Naive thymus-derived CD4-positive, alpha-beta T cell (primary cell): ENCODE data around the gene MRPL37. TPM values are rescaled to one million over a fixed set of nuclear protein-coding genes. Genes with fewer than 3 reads are reported as not detected.

ENCODE experiments used
- ATAC-seq: fragments of 150-1000 bp; cut with Tn5 transposase; 2 replicates; pipeline ENCODE4 v1.10.0; 2021; ENCODE audit warnings: mild to moderate bottlenecking, moderate library complexity
- CTCF ChIA-PET: fragments of 350-600 bp; sonication (Branson Sonifier 250); formaldehyde crosslinking; loops from one replicate; lab custom pipeline; 2021; ENCODE audit warnings: antibody characterized with exemption; lab: Charles Lee
- POLR2A ChIA-PET: fragments of 350-600 bp; sonication (Branson Sonifier 250); formaldehyde crosslinking; loops from one replicate; lab custom pipeline; 2021; ENCODE audit warnings: antibody characterized with exemption, inconsistent platforms; lab: Charles Lee
- DNase-seq, 9 donors: peaks; one replicate each; pipeline versions ENCODE4 v3.0.0 to v3.0.0-alpha.2; 2020 to 2022; ENCODE audit warnings: mixed read lengths in 1 of 9
- H3K27ac ChIP-seq: one replicate; pipeline ENCODE4 v1.7.0; 2013; ENCODE audit warnings: mild to moderate bottlenecking, low read depth, low read length, moderate library complexity
- H3K27me3 ChIP-seq, 2 donors: one replicate each; pipeline ENCODE4 v1.7.0; 2013; ENCODE audit warnings: low read length in 2 of 2, mild to moderate bottlenecking in 2 of 2, moderate library complexity in 2 of 2; ENCODE audit not compliant: control insufficient read depth in 2 of 2, insufficient read depth in 2 of 2
- H3K36me3 ChIP-seq, 3 experiments: 1 replicate in 2 of 3; 2 replicates in 1 of 3; pipeline ENCODE4 v1.7.0; 2013; ENCODE audit warnings: low read length in 3 of 3, mild to moderate bottlenecking in 3 of 3, moderate library complexity in 1 of 3; ENCODE audit not compliant: insufficient read depth in 3 of 3, control insufficient read depth in 2 of 3
- H3K4me1 ChIP-seq, 2 donors: one replicate each; pipeline ENCODE4 v1.7.0; 2013; ENCODE audit warnings: low read length in 2 of 2, mild to moderate bottlenecking in 2 of 2, moderate library complexity in 1 of 2; ENCODE audit not compliant: control insufficient read depth in 2 of 2, insufficient read depth in 2 of 2
- H3K4me3 ChIP-seq: 2 replicates; pipeline ENCODE4 v1.7.0; 2013; ENCODE audit warnings: mild to moderate bottlenecking, low read length
- H3K9me3 ChIP-seq, 3 experiments: 1 replicate in 2 of 3; 2 replicates in 1 of 3; pipeline ENCODE4 v1.7.0; 2013; ENCODE audit warnings: low read length in 3 of 3; ENCODE audit not compliant: control insufficient read depth in 2 of 3
- H3K27ac Mint-ChIP-seq, 9 donors: one replicate each; pipeline ENCODE4 v1.8.0; 2020 to 2022; ENCODE audit warnings: mixed read lengths in 9 of 9, mild to moderate bottlenecking in 8 of 9, moderate library complexity in 5 of 9, inconsistent platforms in 2 of 9
- H3K27me3 Mint-ChIP-seq, 5 donors: one replicate each; pipeline ENCODE4 v1.8.0; 2021 to 2022; ENCODE audit warnings: mixed read lengths in 5 of 5, mild to moderate bottlenecking in 1 of 5
- H3K36me3 Mint-ChIP-seq, 5 donors: one replicate each; pipeline ENCODE4 v1.8.0; 2020 to 2022; ENCODE audit warnings: mixed read lengths in 5 of 5, mild to moderate bottlenecking in 3 of 5, inconsistent platforms in 1 of 5
- H3K4me1 Mint-ChIP-seq, 7 donors: one replicate each; pipeline ENCODE4 v1.8.0; 2020 to 2022; ENCODE audit warnings: mixed read lengths in 7 of 7, mild to moderate bottlenecking in 3 of 7, inconsistent platforms in 1 of 7
- H3K4me3 Mint-ChIP-seq, 10 donors: one replicate each; pipeline ENCODE4 v1.8.0; 2020 to 2022; ENCODE audit warnings: mild to moderate bottlenecking in 10 of 10, mixed read lengths in 10 of 10, moderate library complexity in 6 of 10, inconsistent platforms in 2 of 10
- H3K9me3 Mint-ChIP-seq, 11 donors: one replicate each; pipeline ENCODE4 v1.8.0; 2020 to 2022; ENCODE audit warnings: mixed read lengths in 11 of 11, mild to moderate bottlenecking in 4 of 11, inconsistent platforms in 1 of 11, moderate library complexity in 1 of 11
- intact Hi-C, 2 donors: fragments of 100-400 bp; cut with micrococcal nuclease; formaldehyde crosslinking; loops; one replicate each; pipeline ENCODE4 v1.15.1; 2023
- polyA plus RNA-seq, 2 donors: library from polyadenylated mRNA; unstranded; fragments of 300-500 nt; fragmentation: Illumina TruSeq; gene quantifications; one replicate each; pipeline ENCODE4 v1.2.3, GENCODE V29; 2021
- total RNA-seq, 6 experiments: library from RNA in 5 of 6; stranded (reverse) in 5 of 6; gene quantifications; 1 replicate in 5 of 6; 2 replicates in 1 of 6; pipeline ENCODE4 v1.2.3 and lab custom pipeline; 2021 to 2026

MRPL37 gene
- total and polyA plus RNA-seq, 7 experiments from 2014 or later, result 25.4 to 86.7 (median 36.6) TPM

DNA sequence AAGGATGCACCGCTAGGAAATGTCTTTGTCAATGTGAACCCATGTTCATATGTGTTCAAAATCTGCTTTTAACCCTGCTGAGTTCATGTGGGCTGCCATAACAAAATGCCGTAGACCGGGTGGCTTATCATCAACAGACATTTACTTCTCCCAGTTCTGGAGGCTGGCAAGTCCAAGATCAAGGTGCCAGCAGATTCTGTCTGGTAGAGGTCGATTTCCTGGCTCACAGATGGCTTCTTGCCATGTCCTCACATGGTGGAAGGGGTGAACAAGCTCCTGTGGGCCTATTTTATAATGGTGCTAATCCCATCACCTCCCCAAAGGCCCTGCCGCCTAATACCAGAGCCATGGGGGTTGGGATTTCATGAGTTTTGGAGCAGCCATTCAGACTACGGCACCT lies 42.6 kb upstream of the MRPL37 start:
- ATAC-seq (no peak), DNase-seq (no peak)
- intact Hi-C loops, result no loop called here
- H3K36me3 Mint-ChIP-seq, result no peaks in the 10 kb centered on the region
- peaks cover 0 to 2% (median 0%) of the 10 kb centered on the region in 7 donors for H3K4me1 Mint-ChIP-seq
- H3K27ac Mint-ChIP-seq, result no peak overlapping the region
- H3K27me3 Mint-ChIP-seq, result no peaks in the 10 kb centered on the region
- H3K9me3 ChIP-seq, result no peaks in the 10 kb centered on the region
- no peaks in the 10 kb centered on the region for H3K4me1 ChIP-seq
- H3K27ac ChIP-seq, result no peak overlapping the region
- no peak overlapping the region for H3K4me3 Mint-ChIP-seq
- no peaks in the 10 kb centered on the region for H3K36me3 ChIP-seq
- ChIA-PET POLR2A (no interaction called here), CTCF (no interaction called here)
- no peaks in the 10 kb centered on the region for H3K27me3 ChIP-seq
- peaks cover 0 to 2% (median 0%) of the 10 kb centered on the region in 11 donors for H3K9me3 Mint-ChIP-seq
- H3K4me3 ChIP-seq, result no peak overlapping the region

DNA sequence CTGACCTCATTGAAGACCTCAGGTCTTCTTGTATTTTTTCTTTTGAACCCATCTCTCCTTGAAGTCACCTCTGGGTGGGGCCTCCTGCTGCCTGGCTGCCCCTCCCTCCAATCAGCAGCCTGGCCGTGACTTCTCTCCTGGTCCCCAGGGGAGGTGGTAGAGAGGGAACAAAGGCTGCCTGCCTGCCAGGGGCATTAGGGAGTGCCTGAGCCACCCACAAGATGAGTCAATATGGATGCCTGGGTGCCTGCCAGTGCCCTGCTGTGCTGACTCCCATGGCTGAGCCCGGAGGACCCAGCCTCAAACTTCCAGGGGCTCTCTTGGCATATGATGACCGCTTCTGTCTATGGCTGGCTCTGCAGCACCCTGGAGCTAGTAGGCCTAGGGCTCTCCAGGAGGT lies 41.9 kb upstream of the MRPL37 start:
- Mint-ChIP-seq H3K9me3 (peaks cover 0 to 2% (median 0%) of the 10 kb centered on the region in 11 donors), H3K4me1 (peaks cover 0 to 2% (median 0%) of the 10 kb centered on the region in 7 donors), H3K4me3 (no peak overlapping the region), H3K36me3 (no peaks in the 10 kb centered on the region), H3K27me3 (no peaks in the 10 kb centered on the region), H3K27ac (no peak overlapping the region)
- no peaks in the 10 kb centered on the region for H3K27me3 ChIP-seq
- DNase-seq, result no peak
- H3K9me3 ChIP-seq, result no peaks in the 10 kb centered on the region
- H3K27ac ChIP-seq, result no peak overlapping the region
- POLR2A ChIA-PET, result no interaction called here
- intact Hi-C loops, result no loop called here
- no peak overlapping the region for H3K4me3 ChIP-seq
- no peaks in the 10 kb centered on the region for H3K4me1 ChIP-seq
- no peak for ATAC-seq
- CTCF ChIA-PET, result no interaction called here
- no peaks in the 10 kb centered on the region for H3K36me3 ChIP-seq

DNA sequence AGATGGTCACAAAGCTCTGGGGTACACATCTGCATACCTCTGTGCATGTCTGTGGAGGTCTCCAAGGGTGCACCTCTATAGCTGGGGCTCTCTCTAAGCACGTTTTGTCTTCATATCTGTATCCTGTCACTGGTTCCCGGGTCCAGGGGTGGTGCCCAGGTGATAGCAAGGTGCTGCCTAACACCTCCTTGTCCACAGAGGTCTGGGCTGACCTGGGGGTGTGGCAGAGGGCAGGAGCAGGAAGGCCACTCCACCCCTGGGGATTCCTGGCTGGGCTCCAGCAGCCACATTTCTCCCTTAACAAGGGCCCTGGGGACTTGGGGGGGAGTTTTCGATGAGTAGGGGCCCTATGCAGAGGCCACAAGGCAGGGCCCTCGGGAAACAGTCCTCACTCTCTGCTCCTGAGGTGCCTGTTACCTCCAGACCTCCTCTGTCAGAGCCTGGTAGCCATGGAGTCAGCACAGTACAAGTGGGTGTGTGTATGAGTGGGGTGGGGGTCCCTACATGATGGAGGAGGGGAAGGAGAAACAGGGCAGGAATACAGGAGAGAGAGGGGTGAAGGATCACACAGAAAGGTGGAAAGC lies 40.1 kb upstream of the MRPL37 start:
- no peaks in the 10 kb centered on the region for H3K36me3 Mint-ChIP-seq
- H3K4me1 Mint-ChIP-seq, result peaks cover 0 to 2% (median 0%) of the 10 kb centered on the region in 7 donors
- Histone ChIP-seq H3K36me3 (no peaks in the 10 kb centered on the region), H3K27me3 (no peaks in the 10 kb centered on the region), H3K27ac (no peak overlapping the region), H3K4me3 (no peak overlapping the region), H3K4me1 (no peaks in the 10 kb centered on the region), H3K9me3 (no peaks in the 10 kb centered on the region)
- no peak overlapping the region for H3K4me3 Mint-ChIP-seq
- CTCF ChIA-PET, result interaction anchor here (0.6 kb wide), 1 partner anchor 18 kb away, joined by 3 read pairs; no protein-coding TSS in a partner anchor
- H3K9me3 Mint-ChIP-seq, result peaks cover 0 to 2% (median 0%) of the 10 kb centered on the region in 11 donors
- no peaks in the 10 kb centered on the region for H3K27me3 Mint-ChIP-seq
- DNase-seq (no peak), ATAC-seq (no peak)
- no peak overlapping the region for H3K27ac Mint-ChIP-seq
- intact Hi-C loops, result no loop called here
- POLR2A ChIA-PET, result no interaction called here

DNA sequence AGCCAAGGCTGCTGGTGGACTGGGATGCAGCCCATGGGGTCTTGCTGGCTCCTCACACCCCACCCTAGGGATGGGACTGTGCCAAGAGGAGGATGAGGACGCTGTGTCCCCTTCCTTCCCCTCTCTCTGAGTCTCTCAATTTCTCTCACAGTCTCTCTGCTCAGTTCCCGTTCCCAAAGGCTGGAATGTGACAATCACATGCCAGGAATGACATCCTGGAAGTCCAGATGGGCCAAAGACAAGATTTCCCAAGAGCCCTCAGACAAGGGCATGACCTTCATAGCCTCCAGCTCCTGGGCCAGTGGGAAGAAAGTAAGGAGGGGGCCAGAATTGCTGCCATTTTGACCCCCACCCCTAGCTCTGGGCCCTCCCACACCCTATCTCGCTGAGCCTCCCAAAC lies 39.6 kb upstream of the MRPL37 start:
- POLR2A ChIA-PET, result no interaction called here
- Mint-ChIP-seq H3K27me3 (no peaks in the 10 kb centered on the region), H3K36me3 (peaks cover 0 to 2% (median 0%) of the 10 kb centered on the region in 5 donors), H3K4me1 (peaks cover 0 to 2% (median 0%) of the 10 kb centered on the region in 7 donors), H3K27ac (no peak overlapping the region), H3K9me3 (peaks cover 0 to 2% (median 0%) of the 10 kb centered on the region in 11 donors), H3K4me3 (no peak overlapping the region)
- DNase-seq (no peak), ATAC-seq (no peak)
- Histone ChIP-seq H3K9me3 (no peaks in the 10 kb centered on the region), H3K4me3 (no peak overlapping the region), H3K27ac (no peak overlapping the region), H3K36me3 (no peaks in the 10 kb centered on the region), H3K4me1 (no peaks in the 10 kb centered on the region), H3K27me3 (no peaks in the 10 kb centered on the region)
- intact Hi-C loops, result no loop called here
- CTCF ChIA-PET, result interaction anchor here (0.6 kb wide), 1 partner anchor 18 kb away, joined by 3 read pairs; no protein-coding TSS in a partner anchor

DNA sequence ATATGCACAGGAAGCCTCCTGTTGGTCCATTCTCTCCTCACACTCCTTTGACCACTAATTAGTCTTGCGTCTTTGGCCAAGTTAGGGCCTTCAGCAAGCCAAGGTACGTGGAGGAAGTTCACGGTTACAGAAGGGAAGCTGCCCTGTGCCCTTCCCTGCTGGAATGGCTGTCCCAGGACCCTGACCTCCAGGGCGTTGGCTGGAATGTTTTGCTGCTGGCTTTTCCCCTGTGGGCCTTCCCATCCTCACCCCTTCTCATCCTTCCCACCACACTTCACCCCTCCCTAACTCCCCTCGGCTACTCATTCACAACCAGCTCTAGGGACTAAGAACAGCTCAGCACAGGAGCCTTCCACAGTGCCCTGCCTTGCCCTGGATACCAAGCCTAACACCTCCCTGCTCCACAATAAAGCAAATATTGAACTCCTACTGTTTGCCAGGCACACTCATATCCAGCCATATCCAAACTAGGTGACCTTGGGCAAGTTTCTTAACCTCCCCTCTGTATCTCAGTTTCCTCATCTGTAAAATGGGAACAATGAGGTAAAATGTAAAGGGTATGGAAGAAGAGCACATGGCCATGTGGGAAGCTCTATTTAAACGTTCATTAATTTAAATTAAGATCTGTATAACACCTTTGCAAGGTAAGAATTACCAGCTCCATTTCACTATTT lies 38.3 kb upstream of the MRPL37 start:
- no peaks in the 10 kb centered on the region for H3K4me1 Mint-ChIP-seq
- no peak for DNase-seq
- ChIA-PET POLR2A (no interaction called here), CTCF (no interaction called here)
- Histone ChIP-seq H3K4me1 (no peaks in the 10 kb centered on the region), H3K27ac (no peak overlapping the region), H3K36me3 (no peaks in the 10 kb centered on the region), H3K27me3 (no peaks in the 10 kb centered on the region), H3K4me3 (no peak overlapping the region), H3K9me3 (no peaks in the 10 kb centered on the region)
- no peak overlapping the region for H3K4me3 Mint-ChIP-seq
- H3K27me3 Mint-ChIP-seq, result no peaks in the 10 kb centered on the region
- no peak overlapping the region for H3K27ac Mint-ChIP-seq
- H3K9me3 Mint-ChIP-seq, result peaks cover 0 to 1% (median 0%) of the 10 kb centered on the region in 11 donors
- H3K36me3 Mint-ChIP-seq, result peaks cover 0 to 7% (median 0%) of the 10 kb centered on the region in 5 donors
- no peak for ATAC-seq
- intact Hi-C loops, result no loop called here

DNA sequence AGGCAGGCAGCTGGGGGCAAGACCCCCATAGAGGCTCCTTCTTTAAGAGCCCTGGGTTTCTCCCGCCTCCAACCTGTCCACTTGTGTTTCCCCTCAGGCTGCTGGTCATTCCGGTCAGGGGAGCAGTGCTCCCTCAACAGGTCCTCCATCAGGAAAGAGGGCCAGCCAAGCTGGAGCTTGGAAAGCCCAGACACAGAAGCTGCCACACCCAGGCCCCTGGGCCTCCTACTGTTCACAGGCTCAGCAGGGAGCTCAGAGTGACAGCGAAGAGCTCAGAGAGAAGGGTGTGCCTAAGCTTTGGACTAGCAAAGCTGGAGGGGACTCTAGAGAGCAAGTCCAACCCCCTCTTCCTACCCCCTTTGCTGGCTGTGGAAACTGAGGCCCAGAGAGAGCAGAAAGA lies 36.9 kb upstream of the MRPL37 start:
- no peak for ATAC-seq
- H3K4me3 ChIP-seq, result no peak overlapping the region
- no peaks in the 10 kb centered on the region for H3K4me1 Mint-ChIP-seq
- intact Hi-C loops, result no loop called here
- no peak overlapping the region for H3K4me3 Mint-ChIP-seq
- no peaks in the 10 kb centered on the region for H3K9me3 Mint-ChIP-seq
- no peaks in the 10 kb centered on the region for H3K9me3 ChIP-seq
- H3K27ac ChIP-seq, result no peak overlapping the region
- no peak for DNase-seq
- no peaks in the 10 kb centered on the region for H3K27me3 ChIP-seq
- H3K36me3 Mint-ChIP-seq, result peaks cover 0 to 7% (median 0%) of the 10 kb centered on the region in 5 donors
- H3K4me1 ChIP-seq, result no peaks in the 10 kb centered on the region
- no peak overlapping the region for H3K27ac Mint-ChIP-seq
- ChIA-PET CTCF (no interaction called here), POLR2A (no interaction called here)
- no peaks in the 10 kb centered on the region for H3K36me3 ChIP-seq
- no peaks in the 10 kb centered on the region for H3K27me3 Mint-ChIP-seq

DNA sequence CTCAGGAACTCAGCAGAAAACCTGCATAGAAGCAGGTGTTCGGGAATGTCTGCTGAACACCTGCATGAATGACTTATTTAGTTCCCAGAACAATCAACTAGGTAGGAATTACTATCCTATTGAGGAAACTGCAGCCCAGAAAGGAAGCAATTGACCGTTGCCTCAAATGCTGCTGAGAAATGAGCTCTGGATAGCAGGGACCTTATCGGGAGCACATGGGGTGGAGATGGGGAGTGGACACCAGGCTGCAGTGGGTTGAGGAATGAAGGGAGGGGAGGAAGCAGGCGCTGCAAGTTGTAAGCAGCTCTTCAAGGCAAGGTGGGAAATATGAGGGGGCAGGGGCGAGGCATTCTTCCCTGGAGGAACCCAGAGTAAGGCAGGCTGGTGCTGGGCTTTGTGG lies 36.4 kb upstream of the MRPL37 start:
- no peaks in the 10 kb centered on the region for H3K4me1 ChIP-seq
- intact Hi-C loops, result no loop called here
- CTCF ChIA-PET, result no interaction called here

More for the DNA sequence above, 36.4 kb upstream of the MRPL37 start:
- Mint-ChIP-seq H3K27me3 (no peaks in the 10 kb centered on the region), H3K27ac (no peak overlapping the region), H3K9me3 (no peaks in the 10 kb centered on the region), H3K36me3 (peaks cover 0 to 7% (median 0%) of the 10 kb centered on the region in 5 donors), H3K4me1 (no peaks in the 10 kb centered on the region), H3K4me3 (no peak overlapping the region)
- ATAC-seq, result no peak
- Histone ChIP-seq H3K9me3 (no peaks in the 10 kb centered on the region), H3K27ac (no peak overlapping the region), H3K36me3 (no peaks in the 10 kb centered on the region), H3K27me3 (no peaks in the 10 kb centered on the region), H3K4me3 (no peak overlapping the region)
- no peak for DNase-seq
- POLR2A ChIA-PET, result no interaction called here
